K562 (cell line): ENCODE data around the gene KRTAP29-1. TPM values are rescaled to one million over a fixed set of nuclear protein-coding genes. Genes with fewer than 3 reads are reported as not detected.

ENCODE experiments used
- ATAC-seq: fragments of 200-7000 bp; cut with Tn5 transposase; 3 replicates; pipeline ENCODE4 v1.9.1; 2020; ENCODE audit warnings: moderate library complexity
- BruUV-seq: library from RNA; stranded (reverse); fragments of 400-500 nt; replicated peaks from 2 replicates; lab custom pipeline; 2021; lab: Mats Ljungman, UMichigan
- CTCF ChIA-PET: fragments of 300-600 bp; formaldehyde crosslinking; extraction: SDS; loops from one replicate; lab custom pipeline; 2021; ENCODE audit warnings: low intra/inter-chr PET ratio; lab: Yijun Ruan, JAX
- POLR2A ChIA-PET: fragments of 300-600, 350-650 bp; sonication (Branson Sonifier 250); formaldehyde crosslinking; extraction: SDS; loops from one replicate; lab custom pipeline; 2021; ENCODE audit warnings: antibody characterized with exemption, inconsistent platforms; lab: Yijun Ruan, JAX
- DNase-seq, 4 experiments: peaks; one replicate each; pipeline versions ENCODE4 v3.0.0 to v3.0.0-alpha.2; 2011 to 2018; ENCODE audit warnings: low spot score in 3 of 4, mixed read lengths in 3 of 4; ENCODE audit errors: extremely low read depth in 1 of 4
- FAIRE-seq: peaks from 2 replicates; lab custom pipeline; 2011; peaks lifted over from hg19 to GRCh38; lab: Jason Lieb, UNC
- H2AFZ ChIP-seq: 2 replicates; pipeline ENCODE4 v1.6.0; 2011; ENCODE audit warnings: low read depth, low read length, control low read depth, inconsistent platforms
- H3K27ac ChIP-seq: fragments of 200-600 bp; 3 replicates; pipeline ENCODE4 v1.8.0; 2011; ENCODE audit warnings: low read depth, mild to moderate bottlenecking, control low read depth, inconsistent platforms, low read length, moderate library complexity, mixed read lengths; ENCODE audit errors: extremely low read depth
- H3K27me3 ChIP-seq, 2 experiments: fragments of 300-600 bp in 1 of 2; 2 replicates in 1 of 2; 3 replicates in 1 of 2; pipeline versions ENCODE4 v1.6.0 to v1.8.0; 2011; ENCODE audit warnings: inconsistent platforms in 2 of 2, low read length in 2 of 2, mild to moderate bottlenecking in 1 of 2, mixed read lengths in 1 of 2, moderate library complexity in 1 of 2; ENCODE audit not compliant: control insufficient read depth in 2 of 2, insufficient read depth in 2 of 2
- H3K36me3 ChIP-seq: fragments of 300-600 bp; 3 replicates; pipeline ENCODE4 v1.8.0; 2011; ENCODE audit warnings: mild to moderate bottlenecking, low read length, inconsistent platforms; ENCODE audit not compliant: control insufficient read depth, insufficient read depth
- H3K4me1 ChIP-seq, 2 experiments: fragments of 200-600 bp in 1 of 2; replicated peaks in 1 of 2; 2 replicates in 1 of 2; 3 replicates in 1 of 2; pipeline versions ENCODE4 v1.5.1 to v1.8.0; 2011; ENCODE audit warnings: inconsistent platforms in 2 of 2, low read length in 2 of 2, mild to moderate bottlenecking in 1 of 2, mixed read lengths in 1 of 2, moderate library complexity in 1 of 2; ENCODE audit not compliant: control insufficient read depth in 2 of 2, insufficient read depth in 2 of 2
- H3K4me2 ChIP-seq: 2 replicates; pipeline ENCODE4 v1.6.1; 2011; ENCODE audit warnings: low read length, control low read depth, inconsistent platforms, mixed read lengths; ENCODE audit not compliant: insufficient read depth
- H3K4me3 ChIP-seq: fragments of 200-600 bp; sonication (generic), shearing (Covaris generic); 2 replicates; pipeline ENCODE4 v1.5.1; 2016; ENCODE audit warnings: control low read depth, inconsistent platforms
- H3K79me2 ChIP-seq: fragments of 200-600 bp; 3 replicates; pipeline ENCODE4 v1.8.0; 2011; ENCODE audit warnings: low read length, inconsistent platforms; ENCODE audit not compliant: control insufficient read depth, insufficient read depth
- H3K9ac ChIP-seq, 2 experiments: 2 replicates each; pipeline versions ENCODE4 v1.6.0 to v1.6.1; 2011; ENCODE audit warnings: low read depth in 2 of 2, low read length in 2 of 2, control low read depth in 1 of 2, inconsistent platforms in 1 of 2, mild to moderate bottlenecking in 1 of 2, mixed read lengths in 1 of 2; ENCODE audit not compliant: insufficient read depth in 1 of 2
- H3K9me1 ChIP-seq: one replicate; pipeline ENCODE4 v1.6.0; 2011; ENCODE audit warnings: inconsistent platforms, mild to moderate bottlenecking, low read length, moderate library complexity; ENCODE audit not compliant: control insufficient read depth, insufficient read depth
- H3K9me3 ChIP-seq: replicated peaks from 2 replicates; pipeline ENCODE4 v1.5.1; 2011; ENCODE audit warnings: low read depth, low read length, inconsistent platforms; ENCODE audit not compliant: control insufficient read depth, insufficient read depth
- H4K20me1 ChIP-seq: replicated peaks from 2 replicates; pipeline ENCODE4 v1.6.1; 2011; ENCODE audit warnings: low read length, inconsistent platforms, mixed read lengths; ENCODE audit not compliant: control insufficient read depth, insufficient read depth
- CEBPB ChIP-seq: fragments of 450-650 bp; IDR thresholded peaks from 2 replicates; pipeline ENCODE4 v1.6.1; 2016; ENCODE audit warnings: missing genetic modification characterization, missing compliant biosample characterization
- CEBPG ChIP-seq, 3 experiments: fragments of 200-800 bp in 1 of 3; sonication (Bioruptor generic) in 1 of 3; sonication (generic) in 1 of 3; formaldehyde crosslinking in 1 of 3; IDR thresholded peaks in 2 of 3; conservative IDR thresholded peaks in 1 of 3; 2 replicates each; pipeline versions ENCODE4 v1.6.1 to v1.8.0; 2016 to 2022; ENCODE audit warnings: missing compliant biosample characterization in 2 of 3, missing genetic modification characterization in 2 of 3, mild to moderate bottlenecking in 1 of 3, missing genetic modification reagents in 1 of 3
- MBD1 ChIP-seq: fragments of 250-450 bp; sonication (Bioruptor Pico); IDR thresholded peaks from 2 replicates; pipeline ENCODE4 v1.8.0; 2022; ENCODE audit warnings: inconsistent platforms
- ZNF511 ChIP-seq: sonication (generic); formaldehyde crosslinking; IDR thresholded peaks from 2 replicates; pipeline ENCODE4 v1.8.0; 2022; ENCODE audit warnings: mild to moderate bottlenecking, missing genetic modification reagents
- WGBS: fragments of 100-300 bp; shearing (Covaris generic); methylation state at CpG from one replicate; pipeline ENCODE4 v1.1.6; 2016; ENCODE audit warnings: low coverage, mixed read lengths; ENCODE audit not compliant: insufficient coverage; ENCODE audit errors: missing lambda C conversion rate; 5-methylcytosine and 5-hydroxymethylcytosine counted together
- in situ Hi-C: fragments of 300-500 bp; cut with MboI; formaldehyde crosslinking; loops from 4 replicates; pipeline ENCODE4 v1.15.0; 2018; ENCODE audit warnings: inconsistent platforms, mixed read lengths
- intact Hi-C: fragments of 100-400 bp; cut with micrococcal nuclease; formaldehyde crosslinking; loops from 2 replicates; pipeline ENCODE4 v1.14.2; 2022
- polyA plus RNA-seq, 8 experiments: library from polyadenylated mRNA; depleted of rRNA in 4 of 8; stranded (reverse) in 5 of 8; unstranded in 3 of 8; fragments of >200 nt; fragmentation: Nextera tagmentation in 2 of 8; fragmentation: Illumina TruSeq in 1 of 8; extraction: Ambion mirVana in 2 of 8; extraction: Trizol in 1 of 8; gene quantifications; 2 replicates each; pipeline versions ENCODE4 v1.2.1 to v1.2.3, GENCODE V29; 2011 to 2014; ENCODE audit warnings: inconsistent platforms in 1 of 8, missing spikeins in 1 of 8
- total RNA-seq, 7 experiments: library from RNA; depleted of rRNA in 6 of 7; stranded (reverse); fragments of >200 nt in 6 of 7; fragmentation: Illumina TruSeq in 2 of 7; extraction: Trizol in 2 of 7; gene quantifications; 2 replicates each; pipeline versions ENCODE4 v1.2.1 to v1.2.3, GENCODE V29; 2011 to 2021; ENCODE audit warnings: low replicate concordance in 1 of 7

The KRTAP29-1 gene
- total and polyA plus RNA-seq, 9 of the 15 experiments (the other 6 are each of a cell fraction or from before 2014, with no cell fraction given), result not detected

- H3K9me3 ChIP-seq, result no peaks in the 10 kb centered on the region
- FAIRE-seq (no peak), ATAC-seq (no peak), DNase-seq (peak in 2 of 4 experiments; percentile 0)
- H3K4me1 ChIP-seq, result no peaks in the 10 kb centered on the region
- no peaks in the 10 kb centered on the region for H3K36me3 ChIP-seq
- no peak overlapping the region for H3K9ac ChIP-seq
- POLR2A ChIA-PET, result no interaction called here
- H4K20me1 ChIP-seq, result no peaks in the 10 kb centered on the region
- no peak overlapping the region for H2AFZ ChIP-seq
- 3% methylated on average over 3 of the region's 3 CpGs for WGBS
- no peak overlapping the region for H3K4me3 ChIP-seq
- no peaks in the 10 kb centered on the region for H3K9me1 ChIP-seq
- in situ Hi-C loops, result no loop called here
- peaks cover 3 to 5% of the 10 kb centered on the region in 2 experiments; a peak in 2 of 5 replicates for H3K27me3 ChIP-seq
- TF ChIP-seq MBD1 (no peak), CEBPB (tag) (peak; percentile 38; the same call in 1 of the 2 replicates), CEBPG (CRISPR knock-in tag; IDR thresholded peaks at IDR 0.05) (no peak), CEBPG (tag; conservative IDR thresholded peaks at IDR 0.05 in 1 of 2, IDR thresholded peaks at IDR 0.05 in 1 of 2) (peak in 1 of 2 experiments; percentile 48; a peak in 2 of 4 replicates), ZNF511 (CRISPR knock-in tag) (no peak)
- TF ChIP-seq, all 486 proteins: peak for 2
- CTCF ChIA-PET, result no interaction called here
- Histone ChIP-seq H3K79me2 (no peaks in the 10 kb centered on the region), H3K4me2 (no peak overlapping the region), H3K27ac (no peak overlapping the region)
- intact Hi-C loops, result no loop called here
- BruUV-seq, result no TSS peak
Observed at GRCh38 chr17:41287050-41287449, 15.6 kb downstream of the KRTAP29-1 start.
